ENCODE results near the gene F13A1.

Gene F13A1

DNA sequence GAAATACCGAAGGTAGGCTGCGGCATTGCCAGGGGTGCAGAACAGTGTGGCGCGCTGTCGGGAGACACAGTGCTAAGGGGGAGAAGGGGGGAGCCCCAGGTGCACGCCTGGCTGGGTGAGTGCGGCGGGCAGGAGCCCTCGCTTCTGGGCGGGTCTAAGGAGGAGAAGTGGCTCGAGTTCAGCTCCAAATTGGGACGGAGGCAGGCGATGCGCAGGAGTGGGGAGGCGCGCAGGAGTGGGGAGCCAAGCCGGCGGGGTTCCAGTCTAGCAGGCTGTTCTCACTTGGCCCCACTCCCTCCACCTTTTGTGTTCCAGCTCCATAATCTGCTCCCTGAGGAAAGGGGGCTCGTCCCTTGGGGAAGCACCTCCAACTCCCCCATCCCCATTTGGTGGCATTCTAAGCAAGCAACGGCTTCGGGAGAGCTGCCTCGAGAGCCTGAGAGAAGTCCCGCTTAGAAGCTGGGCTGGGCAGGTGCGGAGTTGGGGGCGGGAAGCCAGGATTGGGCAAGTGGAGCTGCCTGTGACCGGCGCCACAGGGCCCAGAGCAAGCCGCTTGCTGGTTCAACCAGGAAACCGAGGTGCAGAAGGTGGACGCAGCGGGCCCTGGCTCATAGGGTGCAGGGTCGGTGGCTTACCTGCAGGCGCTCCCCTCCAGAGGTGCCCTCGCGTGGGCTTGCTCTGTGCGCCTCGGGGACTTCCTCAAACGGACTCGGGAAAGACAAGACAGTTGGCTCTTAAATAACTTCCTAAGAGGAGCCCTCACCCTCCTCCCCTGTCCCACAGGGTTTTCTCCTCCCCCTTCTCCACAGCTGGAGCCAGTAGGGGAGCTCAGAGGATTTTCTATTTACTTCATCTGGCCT lies at the start of gene F13A1:
TSS of gene F13A1 (minus strand) at position 711 of the 860 bp plus-strand sequence. CDS start 1,998 bp downstream, outside the sequence.
- DNase-seq = no peak

DNA sequence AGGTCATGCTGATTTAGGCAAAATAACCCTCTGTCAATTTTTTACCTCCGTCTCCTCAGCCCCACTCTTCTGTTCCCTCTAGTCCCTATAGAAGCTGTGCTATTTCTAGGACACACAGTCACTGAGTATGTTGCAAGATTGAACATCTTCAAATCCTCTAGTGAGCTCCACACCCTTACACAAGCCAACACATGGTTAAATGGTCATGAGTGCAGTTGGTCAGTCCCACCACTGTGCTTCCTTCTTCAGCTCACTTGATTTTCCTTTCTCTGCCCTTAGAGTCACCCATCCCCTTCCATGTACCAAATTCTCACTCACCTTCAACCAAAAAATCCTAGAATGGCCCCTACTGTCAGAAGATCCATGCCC lies 48.2 kb upstream of the F13A1 start:
- no peak for DNase-seq

DNA sequence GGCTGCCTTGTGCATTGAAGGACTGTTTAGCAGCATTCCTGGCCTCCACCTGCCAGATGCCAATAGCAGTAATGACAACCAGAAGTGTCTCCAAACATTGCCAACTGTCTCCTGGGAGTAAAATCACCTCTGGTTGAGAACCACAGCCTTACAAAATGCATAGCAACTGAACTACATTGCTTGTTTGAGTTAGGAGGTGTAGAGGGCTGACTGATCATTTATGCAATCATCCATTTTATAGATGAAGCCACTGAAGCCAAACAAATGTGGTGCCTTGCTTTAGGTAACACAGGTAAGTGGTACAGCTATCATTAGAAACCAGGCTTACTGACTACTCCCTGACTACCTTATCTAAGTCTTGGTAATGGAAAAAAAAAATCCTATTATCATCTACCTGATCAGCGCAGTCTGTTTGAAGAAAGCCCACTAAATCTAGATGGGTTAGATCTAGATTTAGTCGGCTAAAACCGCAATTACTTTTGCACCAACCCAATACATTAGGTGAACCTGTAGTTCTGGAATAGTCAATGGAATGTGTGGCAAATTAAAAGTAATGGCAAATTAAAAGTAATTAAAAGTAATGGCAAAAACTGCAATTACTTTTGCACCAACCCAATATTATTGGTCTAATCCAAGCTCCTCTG lies 47.7 kb upstream of the F13A1 start:
- DNase-seq = no peak

DNA sequence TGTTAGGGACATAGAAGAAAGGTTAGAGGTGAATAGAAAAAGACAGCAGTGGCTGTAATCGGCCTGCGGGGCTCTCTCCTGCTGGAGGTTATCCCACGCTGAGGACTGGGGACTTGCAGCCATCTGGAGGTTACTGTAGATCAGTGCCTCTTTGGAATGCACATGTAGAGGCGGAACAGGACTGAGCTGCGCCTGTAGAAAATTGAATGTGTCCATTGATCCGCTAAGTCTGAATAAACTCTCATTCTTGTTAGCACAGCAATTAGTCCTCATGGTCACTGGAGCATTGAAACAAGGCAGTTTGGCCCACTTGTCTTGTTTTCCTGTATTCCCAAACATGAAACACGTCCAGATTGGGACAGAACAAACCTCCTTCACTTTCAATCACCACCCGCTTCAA lies 46.3 kb upstream of the F13A1 start:
- no peak for DNase-seq

DNA sequence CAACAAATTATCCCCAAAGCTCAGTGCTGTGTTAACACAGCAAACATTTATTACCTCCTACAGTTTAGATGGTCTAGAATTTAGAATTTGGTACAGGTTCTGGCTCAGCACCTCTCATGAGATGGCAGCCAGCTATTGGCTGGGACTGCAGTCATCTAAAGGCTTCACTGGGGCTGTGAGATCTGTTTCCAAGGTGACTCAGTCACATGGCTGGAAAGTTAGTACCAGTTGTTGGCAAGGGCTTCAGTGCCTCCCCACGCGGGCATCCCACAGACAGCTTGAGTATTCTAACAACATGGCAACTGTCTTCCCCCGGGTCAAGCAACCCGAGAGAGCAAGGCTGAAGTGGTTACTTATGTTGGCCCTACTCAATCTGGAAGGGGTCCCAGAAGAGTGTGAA lies 44.8 kb upstream of the F13A1 start:
- DNase-seq = no peak

DNA sequence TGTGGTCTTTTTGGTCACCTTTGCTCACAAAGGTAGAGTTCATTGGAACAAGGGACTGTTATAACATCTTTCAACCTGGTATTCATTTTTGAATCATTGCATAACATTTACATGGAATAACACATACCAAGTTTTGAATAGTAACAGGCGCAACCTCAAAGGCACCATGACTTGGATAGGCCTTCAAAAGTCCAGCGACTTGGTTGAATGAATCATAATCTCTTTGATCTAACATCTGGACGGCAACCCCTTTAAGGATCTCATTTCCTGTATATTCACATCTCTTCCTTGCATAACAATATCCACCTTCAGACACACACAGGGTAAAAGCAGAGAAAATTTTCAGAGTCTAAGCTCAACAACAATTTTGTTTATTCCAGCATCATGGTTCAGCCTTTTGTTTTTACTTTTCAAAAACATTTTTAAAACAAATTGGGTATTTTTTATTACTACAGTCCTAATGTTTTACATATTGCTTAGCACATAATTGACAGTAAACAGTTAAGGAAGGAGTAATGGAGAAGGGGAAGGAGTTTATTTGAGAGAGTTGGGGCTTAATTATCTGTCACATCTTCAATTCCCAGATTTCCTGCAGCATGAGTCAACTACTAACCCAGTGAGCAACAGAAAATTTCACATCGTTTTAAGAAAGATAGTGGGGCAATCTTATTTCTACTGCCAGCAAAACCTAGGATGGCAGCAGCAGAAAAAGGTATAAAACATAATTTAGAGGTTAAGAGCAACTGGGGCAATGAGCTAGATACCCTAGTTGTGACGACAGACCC lies 41.8 kb upstream of the F13A1 start:
- DNase-seq = no peak

DNA sequence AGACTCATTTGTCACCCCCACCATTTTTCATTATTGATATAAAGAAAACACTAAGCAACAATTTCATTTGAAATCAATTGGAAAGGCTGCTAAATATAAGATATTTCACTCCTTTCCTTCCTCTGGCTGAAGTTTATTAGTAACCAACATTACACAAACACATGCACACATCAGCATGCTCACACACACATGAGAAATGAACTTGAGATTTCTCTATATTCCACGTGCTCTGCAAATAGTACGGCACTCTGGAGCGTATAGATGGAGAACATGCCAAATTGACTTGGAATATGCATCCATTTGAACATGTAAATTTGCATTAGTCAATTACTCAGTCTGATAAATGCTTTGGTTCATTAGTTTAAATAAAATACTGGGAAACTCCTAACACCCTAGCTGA lies 37.1 kb upstream of the F13A1 start:
- DNase-seq = no peak

DNA sequence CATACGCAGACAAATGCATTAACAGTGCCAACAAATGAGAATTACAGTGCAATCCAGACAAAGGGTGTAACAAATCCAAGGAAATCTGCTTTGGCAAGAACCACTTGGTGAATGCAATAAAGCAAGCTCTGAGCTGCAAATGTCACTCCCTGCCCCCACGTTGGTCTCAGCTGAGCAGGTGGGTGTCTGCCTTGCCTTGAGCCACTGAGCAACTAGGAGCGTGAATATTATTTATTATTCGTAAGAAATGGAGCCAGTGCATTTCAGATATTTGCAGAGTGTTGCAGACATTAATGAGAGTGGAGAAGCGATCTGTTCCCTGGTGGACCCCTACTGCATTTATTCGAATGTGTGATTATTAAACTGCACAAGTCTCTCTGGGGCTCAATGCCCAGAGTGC lies 36.6 kb upstream of the F13A1 start:
- DNase-seq = no peak

DNA sequence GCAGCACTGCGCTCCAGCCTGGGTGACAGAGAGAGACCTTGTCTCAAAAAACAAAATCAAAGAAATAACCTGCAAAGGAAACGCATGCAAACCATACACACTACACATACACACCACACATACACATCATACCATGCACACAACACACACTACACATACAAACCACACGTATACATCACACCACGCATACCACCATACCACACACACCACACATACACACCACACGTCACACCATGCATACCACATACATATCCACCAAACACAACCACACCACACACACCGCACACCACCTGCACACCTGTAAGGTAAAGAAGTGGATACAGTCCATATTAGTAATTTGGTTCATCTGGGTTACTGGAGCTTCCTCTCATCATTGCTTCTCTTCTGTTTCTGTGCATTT lies 32.3 kb upstream of the F13A1 start:
- no peak for DNase-seq

DNA sequence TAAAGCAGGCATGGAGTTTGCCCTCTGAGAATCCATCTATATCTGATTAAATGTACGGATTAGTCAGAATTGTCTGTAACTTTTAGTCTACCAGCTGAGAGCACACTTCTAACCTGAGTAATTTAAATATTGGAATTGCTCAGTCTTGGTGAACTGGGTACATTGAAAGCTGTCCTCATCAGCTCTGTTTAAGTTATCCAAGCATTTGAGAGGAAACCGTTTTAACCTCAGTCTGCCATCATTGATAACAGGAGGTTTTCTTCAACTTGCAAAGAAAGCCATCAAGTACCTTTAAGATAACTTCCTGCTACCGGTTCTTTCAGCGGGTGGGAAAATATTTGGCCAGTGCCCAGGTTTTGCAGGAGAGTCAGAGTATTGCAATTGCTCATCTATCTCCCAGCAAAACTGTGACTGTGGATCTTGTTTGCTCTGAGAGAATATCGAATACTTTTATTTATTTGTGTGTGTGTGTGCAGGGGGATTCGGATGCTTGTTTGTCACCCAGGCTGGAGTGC lies 31.1 kb upstream of the F13A1 start:
- DNase-seq = no peak

DNA sequence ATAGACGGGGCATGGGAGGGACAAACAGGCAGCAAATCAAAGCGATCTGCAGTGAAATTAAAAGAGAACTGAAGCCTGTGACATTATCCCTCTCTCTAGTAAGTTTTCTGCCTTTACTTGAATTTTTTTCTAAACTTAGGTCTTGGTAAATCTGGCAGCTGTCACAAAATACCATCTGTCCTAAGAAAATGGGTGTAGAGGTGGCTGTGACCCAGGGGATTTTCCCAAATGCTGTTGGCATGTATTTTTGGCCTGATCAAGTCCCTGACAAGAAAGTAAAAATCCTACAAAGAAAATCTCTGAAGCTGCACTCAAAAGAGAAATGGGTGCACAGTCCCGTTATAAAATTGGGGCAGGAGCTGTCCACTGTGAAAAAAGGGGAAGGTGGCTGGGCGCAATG lies 30.2 kb upstream of the F13A1 start:
- no peak for DNase-seq

DNA sequence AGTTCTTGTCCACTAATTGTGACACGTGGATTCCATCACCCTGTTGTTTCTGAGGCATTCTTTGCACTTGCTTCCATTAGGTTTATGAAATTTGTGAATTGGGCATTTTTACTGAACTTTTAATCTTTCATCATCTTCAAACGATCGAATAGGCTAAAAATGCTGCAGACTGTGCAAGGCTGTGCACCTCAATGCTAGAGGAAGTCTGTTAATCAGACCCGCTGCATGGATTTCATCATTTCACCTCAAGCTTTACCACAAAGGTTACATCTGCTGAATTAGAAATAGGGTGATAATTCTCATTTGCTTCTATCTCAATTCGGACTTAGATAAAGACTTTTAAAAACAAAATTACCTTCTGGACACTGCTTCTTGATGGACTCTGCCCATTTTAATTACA lies 27.8 kb upstream of the F13A1 start:
- DNase-seq = no peak

DNA sequence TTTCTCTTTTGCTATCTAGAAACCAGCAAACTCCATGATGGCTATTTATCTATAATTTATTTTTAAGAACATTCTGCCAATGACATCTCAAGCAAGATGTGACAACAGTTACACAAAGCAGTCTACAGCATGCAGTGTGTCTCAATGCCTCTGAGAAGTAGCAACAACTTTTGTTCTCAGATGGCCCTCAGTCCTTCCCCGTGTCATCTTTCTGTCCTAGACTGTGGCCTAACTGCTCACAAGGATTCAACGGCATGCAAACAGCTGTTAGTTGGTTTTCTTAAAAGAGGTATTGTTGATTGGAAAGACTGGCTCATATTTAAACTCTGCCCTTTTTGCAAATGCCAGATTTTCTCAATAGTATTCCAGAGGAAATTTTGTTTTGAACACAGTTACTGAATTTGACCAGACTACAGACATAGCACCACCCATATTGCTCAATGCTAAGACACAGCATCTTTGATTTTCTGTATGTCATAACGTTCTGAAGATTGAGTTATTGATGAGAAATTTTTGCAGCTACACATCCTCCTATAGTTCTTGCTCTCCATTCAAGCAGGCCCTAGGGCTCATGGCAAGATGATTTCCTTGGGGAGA lies 26.1 kb upstream of the F13A1 start:
- DNase-seq = no peak

DNA sequence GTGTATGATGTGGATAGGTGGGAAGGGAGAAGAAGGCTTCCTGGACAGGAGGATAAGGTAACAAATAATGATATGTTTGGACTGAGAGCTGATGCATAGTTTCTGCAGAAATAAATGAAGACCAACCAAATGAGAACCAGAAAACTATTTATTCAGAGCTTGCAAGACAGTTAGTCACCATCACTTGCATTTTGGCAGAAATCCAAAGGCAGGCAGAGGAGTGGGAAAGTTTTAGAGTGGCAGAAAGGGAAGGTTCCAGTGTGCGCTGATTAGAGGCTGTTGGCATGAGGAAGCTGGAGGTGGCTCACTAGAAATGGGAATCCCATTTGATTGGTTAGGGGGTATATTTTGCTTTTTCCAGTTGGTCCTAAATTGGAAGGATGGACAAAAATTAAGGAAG lies 13.0 kb upstream of the F13A1 start:
- DNase-seq = no peak

DNA sequence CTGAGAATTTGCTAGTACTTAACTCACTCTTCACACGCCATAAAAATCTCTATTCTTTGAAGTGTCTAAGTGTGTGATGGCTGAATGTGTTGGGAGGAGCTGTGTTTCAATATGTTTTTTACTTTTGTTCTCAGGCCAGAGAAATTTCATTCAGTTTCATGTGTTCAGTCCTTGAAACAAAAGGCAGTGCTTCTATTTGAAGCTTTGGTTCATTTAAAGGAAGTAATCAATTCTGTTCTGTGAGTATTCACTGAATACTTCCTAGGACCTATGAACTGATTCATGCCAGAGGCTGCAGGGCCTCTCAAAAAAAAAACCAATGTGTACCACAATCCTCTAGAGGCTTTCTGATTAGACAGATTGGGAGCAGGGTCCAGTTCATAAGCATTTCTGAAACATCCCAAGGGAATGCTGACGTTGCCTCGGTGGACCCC lies 12.4 kb upstream of the F13A1 start:
- DNase-seq = no peak

DNA sequence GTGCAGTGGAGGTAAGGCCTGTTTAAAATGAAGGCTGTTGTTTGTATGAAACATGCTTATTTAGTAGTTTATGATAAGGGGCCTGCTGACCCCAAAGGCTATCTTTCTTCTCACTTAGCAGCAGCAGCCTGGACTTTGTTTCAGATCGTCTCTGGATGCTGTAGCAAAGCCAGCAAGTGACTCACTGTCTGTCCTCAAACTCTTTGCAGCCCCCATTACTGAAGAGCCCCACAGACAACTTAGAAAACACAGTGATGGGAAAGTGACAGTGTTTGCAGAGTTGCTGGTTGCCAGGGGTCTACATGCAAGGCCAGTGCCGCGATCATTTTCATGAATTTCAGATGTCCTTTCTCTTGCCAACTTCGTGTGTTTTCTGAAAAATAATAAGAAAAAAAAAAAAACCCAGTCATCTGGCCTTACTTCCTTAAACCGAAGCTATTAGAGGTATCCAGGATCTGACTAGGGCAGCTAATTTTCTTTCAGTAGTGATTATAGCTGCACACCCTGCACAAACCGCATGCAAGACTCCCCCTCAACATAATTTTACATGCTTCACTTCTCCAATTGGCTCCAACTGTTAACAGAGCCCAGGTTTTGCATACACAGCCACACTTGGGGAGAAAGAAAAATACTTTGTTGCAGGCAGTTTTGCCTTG lies 11.6 kb upstream of the F13A1 start:
- DNase-seq = no peak

DNA sequence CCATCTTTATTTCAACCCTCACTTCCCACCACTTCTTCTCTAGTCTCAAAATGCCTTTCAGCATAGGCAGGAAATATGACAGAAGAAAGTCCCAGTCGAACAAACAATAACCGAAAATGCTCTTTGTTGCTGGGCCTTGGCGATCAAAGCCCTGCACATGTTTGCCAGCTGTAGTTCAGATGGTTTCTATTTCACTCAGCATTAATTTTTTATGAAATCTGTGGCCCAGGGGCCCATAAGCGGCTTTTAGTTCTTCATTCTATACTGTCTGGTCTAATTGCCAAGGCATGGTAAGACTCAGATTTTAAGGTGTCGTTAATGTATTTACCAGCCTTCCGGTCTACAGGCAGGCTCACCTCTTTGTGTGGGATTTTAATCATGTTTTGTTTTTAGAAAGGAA lies 10.9 kb upstream of the F13A1 start:
- no peak for DNase-seq

DNA sequence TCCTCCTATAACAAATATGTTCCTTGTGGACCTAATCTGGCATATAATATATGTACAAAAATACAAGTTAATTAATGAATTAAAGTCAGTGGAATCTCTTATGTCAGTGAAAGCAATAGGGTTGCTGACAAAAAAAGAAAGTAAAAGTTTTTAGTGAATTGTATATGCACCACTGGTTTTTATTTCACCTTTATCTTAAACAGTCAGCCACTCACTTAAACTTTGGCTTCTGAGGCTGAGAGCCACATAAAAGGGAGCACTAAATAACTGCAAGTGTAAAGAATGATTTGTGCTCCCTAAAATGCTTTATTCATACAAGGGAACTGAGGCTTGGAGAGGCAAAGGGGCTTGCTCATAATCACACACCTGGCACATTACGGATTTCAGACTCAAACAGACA lies 9.9 kb upstream of the F13A1 start:
- DNase-seq = no peak

DNA sequence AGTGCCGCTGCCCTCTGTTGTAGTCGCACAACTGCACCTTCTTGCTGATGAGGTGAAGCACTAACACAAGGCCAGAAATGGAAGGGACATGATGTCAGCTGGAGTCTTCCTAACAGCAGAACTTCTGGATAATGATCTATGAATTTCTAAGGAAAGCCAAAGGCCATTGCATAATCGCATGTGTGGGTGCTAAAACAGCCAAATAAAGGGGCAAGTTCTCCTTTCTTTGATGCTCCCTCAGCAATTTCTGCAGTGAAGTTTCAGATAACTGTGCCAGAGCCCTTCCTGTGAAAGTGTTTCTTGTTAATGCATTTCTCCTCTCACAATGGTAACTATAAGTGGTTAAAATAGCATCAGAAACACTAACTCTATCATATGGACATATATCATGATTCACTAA lies 8.0 kb upstream of the F13A1 start:
- DNase-seq = no peak

DNA sequence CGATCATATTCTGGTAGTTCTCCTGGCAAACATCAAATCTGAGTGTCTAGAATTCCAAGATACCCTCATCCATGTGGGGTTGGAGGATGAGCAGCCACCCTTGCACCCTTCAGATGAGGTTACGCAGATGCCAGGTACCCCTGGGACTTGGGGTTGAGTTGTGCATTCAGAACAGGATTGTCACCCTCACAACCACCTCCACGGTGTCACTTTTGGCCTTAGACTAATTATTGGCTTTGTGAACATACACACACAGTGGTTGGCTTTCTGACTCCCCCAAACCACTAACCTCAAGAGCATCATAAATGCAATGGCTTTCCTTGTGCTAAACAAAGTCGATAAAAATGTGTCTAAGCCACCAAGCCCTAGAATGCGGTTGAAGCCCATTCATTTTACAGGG lies 2.9 kb upstream of the F13A1 start:
- DNase-seq = no peak

DNA sequence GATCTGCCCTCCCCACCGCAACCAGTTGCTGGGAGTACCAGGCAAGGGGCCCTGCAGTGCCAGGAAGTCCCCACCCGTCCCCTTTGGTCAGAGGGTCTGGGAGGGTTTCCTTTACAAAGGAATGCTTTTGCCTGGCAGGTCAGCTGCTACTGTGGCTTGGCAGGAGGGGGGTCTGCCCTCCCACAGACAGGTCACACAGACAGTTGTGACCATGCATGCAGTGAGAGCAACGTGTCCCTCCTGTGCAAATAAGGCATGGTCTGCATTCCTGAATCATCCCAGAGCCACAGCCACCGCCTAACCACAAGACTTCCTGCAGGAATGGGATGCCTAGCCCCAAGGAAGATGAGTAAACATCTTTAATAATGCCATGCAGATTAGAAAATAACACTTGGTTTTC lies 439 bp upstream of the F13A1 start:
- DNase-seq = no peak

DNA sequence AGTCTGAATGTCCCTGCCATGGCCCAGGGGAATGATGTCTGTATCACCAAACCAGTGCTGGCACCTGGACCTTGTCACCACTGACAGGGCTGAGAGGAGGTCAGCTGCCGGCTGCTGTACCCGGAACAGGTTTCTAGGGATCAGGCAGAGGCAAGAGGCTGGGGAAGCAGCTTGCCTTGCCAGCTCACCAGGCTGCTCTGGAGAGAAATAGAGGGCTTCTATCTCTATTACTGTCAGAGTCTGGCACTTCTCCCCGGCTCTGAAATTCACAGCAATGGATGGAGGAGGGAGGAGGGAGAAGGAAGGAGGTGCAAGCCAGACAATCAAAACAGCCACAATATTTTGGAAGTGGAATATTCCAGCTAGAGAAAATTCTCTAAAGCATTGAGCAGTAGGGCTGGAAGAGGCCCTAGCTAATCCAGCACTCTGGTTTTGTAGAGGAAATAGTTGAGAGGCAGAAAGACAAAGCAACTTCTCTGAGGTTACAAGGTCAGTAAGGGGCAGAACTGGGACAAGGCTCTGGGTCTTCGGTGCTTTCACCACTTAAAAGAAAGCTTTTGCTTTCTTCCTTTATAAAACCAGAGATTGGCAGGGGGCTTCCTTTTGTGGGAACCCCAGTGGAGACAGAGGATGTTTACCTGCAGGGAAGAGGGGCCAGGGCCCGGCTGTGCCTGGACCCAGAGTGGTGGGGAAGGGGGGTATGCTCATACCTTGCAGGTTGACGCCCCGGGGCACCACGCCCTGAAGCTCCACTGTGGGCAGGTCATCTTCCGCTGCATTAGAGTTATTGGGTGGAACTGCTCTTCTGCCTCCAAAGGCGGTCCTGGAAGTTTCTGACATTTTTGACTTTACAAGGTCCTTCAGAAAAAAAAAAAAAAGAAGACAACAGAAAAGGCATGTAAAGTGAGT lies 2.4 kb downstream of the F13A1 start:
- no peak for DNase-seq
